Left kidney (tissue), 2 donors: ENCODE data around the gene ADCY4. TPM values are rescaled to one million over a fixed set of nuclear protein-coding genes. Genes with fewer than 3 reads are reported as not detected.

Experiments
- DNase-seq: peaks from one replicate; pipeline ENCODE4 v3.0.0-alpha.2; 2013
- polyA plus RNA-seq: library from polyadenylated mRNA; unstranded; fragments of 120-200 nt; gene quantifications from one replicate; pipeline ENCODE4 v1.2.1, GENCODE V29; 2013; ENCODE audit not compliant: insufficient read length

The ADCY4 gene
- polyA plus RNA-seq, 1 donor, result 22.4 TPM

GRCh38 chr14:24274101-24274543 lies 60.7 kb downstream of the ADCY4 start:
- no peak for DNase-seq

GRCh38 chr14:24273422-24273998 lies 61.4 kb downstream of the ADCY4 start:
- no peak for DNase-seq

- DNase-seq, result no peak
Measured at GRCh38 chr14:24272467-24272866, 62.4 kb downstream of the ADCY4 start.

- no peak for DNase-seq
Measured at GRCh38 chr14:24271834-24272263, 63.0 kb downstream of the ADCY4 start.

GRCh38 chr14:24271134-24271833 lies 63.6 kb downstream of the ADCY4 start, which contains the start of gene RABGGTA:
TSS of gene RABGGTA (minus strand) at chr14:24271597. CDS start at chr14:24271115, 482 bp downstream.
- peak; percentile 88 for DNase-seq

GRCh38 chr14:24270537-24271133 lies 64.2 kb downstream of the ADCY4 start:
- DNase-seq, result no peak

- DNase-seq, result no peak
Measured at GRCh38 chr14:24269910-24270536, 64.8 kb downstream of the ADCY4 start.

- DNase-seq, result no peak
Measured at GRCh38 chr14:24269368-24269767, 65.5 kb downstream of the ADCY4 start.

Other genes with a start within 250 kb of the ADCY4 start
- 35.8 TPM for gene PCK2, start 240.8 kb downstream of the ADCY4 start, polyA plus RNA-seq
- 75.4 TPM for gene DCAF11, start 220.3 kb downstream of the ADCY4 start, polyA plus RNA-seq
- gene NRL, start 220.1 kb downstream of the ADCY4 start, polyA plus RNA-seq, result 2.6 TPM
- 1.1 TPM for gene FITM1, start 204.4 kb downstream of the ADCY4 start, polyA plus RNA-seq
- gene PSME1, start 198.9 kb downstream of the ADCY4 start, polyA plus RNA-seq, result 191 TPM
- gene EMC9, start 193.5 kb downstream of the ADCY4 start, polyA plus RNA-seq, result 19.2 TPM
- 158 TPM for gene PSME2, start 188.5 kb downstream of the ADCY4 start, polyA plus RNA-seq
- 57.5 TPM for gene RNF31, start 187.6 kb downstream of the ADCY4 start, polyA plus RNA-seq
- 64.5 TPM for gene IRF9, start 173.8 kb downstream of the ADCY4 start, polyA plus RNA-seq
- gene REC8, start 163.0 kb downstream of the ADCY4 start, polyA plus RNA-seq, result 88.7 TPM
- 35.6 TPM for gene IPO4, start 146.3 kb downstream of the ADCY4 start, polyA plus RNA-seq
- 39.7 TPM for gene TM9SF1, start 139.6 kb downstream of the ADCY4 start, polyA plus RNA-seq
- 13.3 TPM for gene TSSK4, start 129.4 kb downstream of the ADCY4 start, polyA plus RNA-seq
- 63.7 TPM for gene CHMP4A, start 121.6 kb downstream of the ADCY4 start, polyA plus RNA-seq
- gene MDP1, start 119.0 kb downstream of the ADCY4 start, polyA plus RNA-seq, result 8.4 TPM
- 231 TPM for gene NEDD8, start 102.7 kb downstream of the ADCY4 start, polyA plus RNA-seq
- gene GMPR2, start 102.1 kb downstream of the ADCY4 start, polyA plus RNA-seq, result 121 TPM
- 62.4 TPM for gene TINF2, start 92.4 kb downstream of the ADCY4 start, polyA plus RNA-seq
- 2.3 TPM for gene TGM1, start 71.9 kb downstream of the ADCY4 start, polyA plus RNA-seq
- 18.8 TPM for gene RABGGTA, start 63.5 kb downstream of the ADCY4 start, polyA plus RNA-seq
- 48.9 TPM for gene DHRS1, start 35.3 kb downstream of the ADCY4 start, polyA plus RNA-seq
- gene NOP9, start 35.2 kb downstream of the ADCY4 start, polyA plus RNA-seq, result 29.0 TPM
- gene CIDEB, start 27.1 kb downstream of the ADCY4 start, polyA plus RNA-seq, result 24.8 TPM
- 4.6 TPM for gene LTB4R2, start 24.9 kb downstream of the ADCY4 start, polyA plus RNA-seq
- gene LTB4R, start 23.6 kb downstream of the ADCY4 start, polyA plus RNA-seq, result 6.7 TPM
- gene RIPK3, start 4.9 kb upstream of the ADCY4 start, polyA plus RNA-seq, result 3.5 TPM
- 70.3 TPM for gene NFATC4, start 33.1 kb upstream of the ADCY4 start, polyA plus RNA-seq
- 54.6 TPM for gene NYNRIN, start 63.9 kb upstream of the ADCY4 start, polyA plus RNA-seq
- 3.7 TPM for gene CBLN3, start 94.6 kb upstream of the ADCY4 start, polyA plus RNA-seq
- gene KHNYN, start 94.9 kb upstream of the ADCY4 start, polyA plus RNA-seq, result 50.5 TPM
- 55.4 TPM for gene SDR39U1, start 107.7 kb upstream of the ADCY4 start, polyA plus RNA-seq
- gene CMA1, start 173.2 kb upstream of the ADCY4 start, polyA plus RNA-seq, result 0.42 TPM
- 0.27 TPM for gene CTSG, start 241.2 kb upstream of the ADCY4 start, polyA plus RNA-seq